GM12878 (cell line): ENCODE measurements around the gene PCK2. TPM values are rescaled to one million over a fixed set of nuclear protein-coding genes. Genes with fewer than 3 reads are reported as not detected.
A peak's percentile ranks its signal among the peaks of the same experiment; 100 is the strongest.

Source experiments
- BHLHE40 ChIP-seq, 2 experiments: fragments of 450-650 bp in 1 of 2; IDR thresholded peaks; 2 replicates each; pipeline ENCODE4 v1.6.1; 2011 to 2017; ENCODE audit warnings: low read depth in 2 of 2, borderline replicate concordance in 1 of 2, improper control_type of control experiment in 1 of 2, low read length in 1 of 2, mild to moderate bottlenecking in 1 of 2
- CEBPZ ChIP-seq: fragments of 150-350 bp; IDR thresholded peaks from 2 replicates; pipeline ENCODE4 v1.6.1; 2016; ENCODE audit warnings: low read depth, low read length
- CHD2 ChIP-seq: IDR thresholded peaks from 2 replicates; pipeline ENCODE4 v1.6.1; 2011; ENCODE audit warnings: low read depth, low read length, improper control_type of control experiment, borderline replicate concordance
- ETV6 ChIP-seq, 2 experiments: fragments of 450-650 bp in 1 of 2; IDR thresholded peaks in 1 of 2; conservative IDR thresholded peaks in 1 of 2; 2 replicates each; pipeline ENCODE4 v1.6.1; 2014; ENCODE audit warnings: antibody characterized with exemption in 1 of 2, borderline replicate concordance in 1 of 2, low read depth in 1 of 2, mild to moderate bottlenecking in 1 of 2, moderate library complexity in 1 of 2
- GATAD2B ChIP-seq: fragments of 450-650 bp; conservative IDR thresholded peaks from 2 replicates; pipeline ENCODE4 v1.6.1; 2017; ENCODE audit warnings: low read depth, mild to moderate bottlenecking, moderate library complexity
- HDGF ChIP-seq: fragments of 450-650 bp; IDR thresholded peaks from 2 replicates; pipeline ENCODE4 v1.6.1; 2016; ENCODE audit warnings: antibody characterized with exemption
- IRF5 ChIP-seq: fragments of 450-650 bp; IDR thresholded peaks from 2 replicates; pipeline ENCODE4 v1.6.1; 2017; ENCODE audit warnings: borderline replicate concordance
- JUND ChIP-seq: IDR thresholded peaks from 2 replicates; pipeline ENCODE4 v1.6.1; 2012; ENCODE audit warnings: low read depth, mild to moderate bottlenecking, low read length, improper control_type of control experiment, moderate library complexity
- POLR2AphosphoS2 ChIP-seq: IDR thresholded peaks from 2 replicates; pipeline ENCODE4 v1.6.1; 2011; ENCODE audit warnings: low read depth, mild to moderate bottlenecking, low read length, improper control_type of control experiment, moderate library complexity
- SIN3A ChIP-seq: IDR thresholded peaks from 2 replicates; pipeline ENCODE4 v1.6.1; 2012; ENCODE audit warnings: low read depth, low read length, improper control_type of control experiment
- SMAD5 ChIP-seq: IDR thresholded peaks from 2 replicates; pipeline ENCODE4 v1.6.1; 2016; ENCODE audit warnings: antibody characterized with exemption, low read depth
- TAF1 ChIP-seq: IDR thresholded peaks from 2 replicates; pipeline ENCODE4 v1.6.1; 2011; ENCODE audit warnings: mild to moderate bottlenecking, low read depth, low read length, borderline replicate concordance
- ZBED1 ChIP-seq: IDR thresholded peaks from 2 replicates; pipeline ENCODE4 v1.6.1; 2016; ENCODE audit warnings: borderline replicate concordance
- ZNF592 ChIP-seq: fragments of 450-650 bp; IDR thresholded peaks from 2 replicates; pipeline ENCODE4 v1.6.1; 2017; ENCODE audit warnings: mild to moderate bottlenecking, moderate library complexity
- polyA plus RNA-seq, 11 experiments: library from polyadenylated mRNA; depleted of rRNA in 4 of 11; unstranded in 6 of 11; stranded (reverse) in 5 of 11; fragments of >200 nt; fragmentation: Nextera tagmentation in 4 of 11; fragmentation: Illumina TruSeq in 1 of 11; extraction: Ambion mirVana in 4 of 11; extraction: Trizol in 1 of 11; gene quantifications; 1 replicate in 1 of 11; 2 replicates in 10 of 11; pipeline versions ENCODE4 v1.2.1 to v1.2.3, GENCODE V29; 2011 to 2016; ENCODE audit warnings: inconsistent platforms in 2 of 11, missing spikeins in 2 of 11, low read depth in 1 of 11
- total RNA-seq, 4 experiments: library from RNA; depleted of rRNA in 3 of 4; stranded (reverse); fragments of >200 nt in 3 of 4; fragmentation: Illumina TruSeq in 1 of 4; extraction: Trizol in 1 of 4; gene quantifications; 2 replicates each; pipeline versions ENCODE4 v1.2.1 to v1.2.3, GENCODE V29; 2013 to 2021

Gene PCK2
- total and polyA plus RNA-seq, 10 of the 15 experiments (the other 5 are each of a cell fraction or from before 2014, with no cell fraction given), result 6.6 to 110 (median 44.6) TPM

GRCh38 chr14:24114532-24115421 is 20.7 kb downstream of the PCK2 start, which contains the start of the genes DCAF11 and NRL (continued):
- TF ChIP-seq ZNF592, result no peak
- peak; percentile 55 for TF ChIP-seq SIN3A
- peak in 1 of 2 experiments; percentile 92; a peak in 2 of 4 replicates for TF ChIP-seq BHLHE40 (IDR thresholded peaks at IDR 0.05; ENCODE audit: borderline replicate concordance in 1 of 2, low read depth in 2 of 2, low read length in 1 of 2)
- TF ChIP-seq ZBED1, result peak; percentile 64; the same call in 1 of the 2 replicates
- peak; percentile 63; the same call in 1 of the 2 replicates for TF ChIP-seq IRF5
- peak; percentile 25; the same call in 1 of the 2 replicates for TF ChIP-seq TAF1
- peak; percentile 32; the same call in 1 of the 2 replicates for TF ChIP-seq SMAD5
- TF ChIP-seq JUND, result peak; percentile 38; the same call in 1 of the 2 replicates
- TF ChIP-seq ETV6 (conservative IDR thresholded peaks at IDR 0.05 in 1 of 2, IDR thresholded peaks at IDR 0.05 in 1 of 2; ENCODE audit: borderline replicate concordance in 1 of 2, low read depth in 1 of 2), result 0 out of 4 replicates have a peak, but pooled peaks of 1 of the 2 experiments have one; percentile 3
- TF ChIP-seq GATAD2B, result peak; percentile 88
- no peak; the same call in 1 of the 2 replicates for TF ChIP-seq POLR2AphosphoS2
- TF ChIP-seq CEBPZ, result peak; percentile 86
- peak; percentile 98 for TF ChIP-seq HDGF
- peak; percentile 92 for TF ChIP-seq CHD2
